NCI-H2227 (cell line): ENCODE data around the gene PEX11G.

Experiments
- DNase-seq: peaks from one replicate; lab custom pipeline; 2025; ENCODE audit not compliant: unreplicated experiment; lab: John Stamatoyannopoulos, UW

Gene PEX11G

DNA sequence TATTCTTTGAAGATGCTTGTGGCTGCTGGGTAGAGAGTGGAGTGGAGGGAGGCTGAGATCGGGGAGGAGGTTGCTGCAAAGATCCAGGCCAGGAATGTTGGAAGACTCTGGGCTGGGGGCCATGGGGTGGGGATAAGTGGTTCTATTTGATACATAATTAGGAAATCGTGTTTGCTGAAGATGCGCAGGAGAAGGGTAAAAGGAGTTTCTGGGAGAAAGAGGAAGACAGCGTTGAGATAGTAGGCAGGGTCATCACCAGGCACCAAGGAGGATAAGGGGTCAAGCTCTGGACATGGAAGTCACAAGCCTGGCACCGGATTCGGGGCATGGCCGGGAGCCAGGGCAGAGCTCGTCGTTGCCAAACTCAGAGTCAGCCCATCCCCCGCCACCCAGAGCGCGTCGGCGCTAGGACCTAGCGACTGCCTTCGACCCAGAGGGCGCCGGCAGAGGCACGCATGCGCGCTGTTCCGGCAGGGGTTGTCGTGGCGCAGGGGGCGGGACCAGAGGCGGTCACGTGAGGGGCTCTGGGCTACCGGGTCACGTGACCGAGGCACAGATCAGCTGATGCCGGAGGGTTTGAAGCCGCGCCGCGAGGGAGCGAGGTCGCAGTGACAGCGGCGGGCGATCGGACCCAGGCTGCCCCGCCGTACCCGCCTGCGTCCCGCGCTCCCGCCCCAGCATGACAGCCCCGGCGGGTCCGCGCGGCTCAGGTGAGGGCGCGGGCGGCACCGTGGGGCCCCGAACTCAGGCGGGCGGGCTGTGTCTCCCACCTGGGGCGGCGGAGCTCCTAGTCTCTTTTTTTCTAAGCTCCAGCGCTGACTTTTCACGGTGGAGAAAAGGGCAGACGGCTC, 33.5 kb upstream of the PEX11G start, which contains the start of gene MCOLN1:
Gene MCOLN1, plus strand, starts transcription at position 553 of the 851 bp plus-strand sequence. Its CDS starts 127 bp downstream, at position 680.
- DNase-seq: peak; percentile 98

- DNase-seq: no peak
These were observed 32.8 kb upstream of the PEX11G start for GRCh38 chr19:7521551-7522071.

DNA sequence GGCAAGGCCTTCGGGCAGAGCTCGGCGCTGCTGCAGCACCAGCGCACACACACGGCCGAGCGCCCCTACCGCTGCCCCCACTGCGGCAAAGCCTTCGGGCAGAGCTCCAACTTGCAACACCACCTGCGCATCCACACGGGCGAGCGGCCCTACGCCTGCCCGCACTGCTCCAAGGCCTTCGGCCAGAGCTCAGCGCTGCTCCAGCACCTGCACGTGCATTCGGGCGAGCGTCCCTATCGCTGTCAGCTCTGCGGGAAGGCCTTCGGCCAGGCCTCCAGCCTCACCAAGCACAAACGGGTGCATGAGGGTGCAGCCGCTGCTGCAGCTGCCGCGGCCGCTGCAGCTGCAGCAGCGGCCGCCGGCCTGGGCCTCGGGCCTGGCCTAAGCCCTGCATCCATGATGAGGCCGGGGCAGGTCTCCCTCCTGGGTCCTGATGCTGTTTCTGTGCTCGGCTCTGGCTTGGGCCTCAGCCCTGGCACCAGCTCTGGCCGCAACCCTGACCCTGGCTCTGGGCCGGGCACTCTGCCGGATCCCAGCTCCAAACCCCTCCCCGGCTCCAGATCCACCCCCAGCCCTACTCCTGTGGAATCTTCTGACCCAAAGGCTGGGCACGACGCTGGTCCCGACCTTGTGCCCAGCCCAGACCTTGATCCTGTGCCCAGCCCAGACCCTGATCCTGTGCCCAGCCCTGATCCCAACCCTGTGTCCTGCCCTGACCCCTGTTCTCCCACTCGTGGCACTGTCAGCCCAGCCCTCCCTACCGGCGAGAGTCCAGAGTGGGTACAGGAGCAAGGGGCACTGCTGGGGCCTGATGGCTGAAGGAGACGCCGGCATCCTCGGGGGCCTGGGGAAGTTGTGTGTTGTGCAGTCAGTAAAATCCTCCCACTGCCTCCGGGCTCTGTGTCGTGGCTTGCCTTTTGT, 31.6 kb upstream of the PEX11G start:
- DNase-seq: no peak

DNA sequence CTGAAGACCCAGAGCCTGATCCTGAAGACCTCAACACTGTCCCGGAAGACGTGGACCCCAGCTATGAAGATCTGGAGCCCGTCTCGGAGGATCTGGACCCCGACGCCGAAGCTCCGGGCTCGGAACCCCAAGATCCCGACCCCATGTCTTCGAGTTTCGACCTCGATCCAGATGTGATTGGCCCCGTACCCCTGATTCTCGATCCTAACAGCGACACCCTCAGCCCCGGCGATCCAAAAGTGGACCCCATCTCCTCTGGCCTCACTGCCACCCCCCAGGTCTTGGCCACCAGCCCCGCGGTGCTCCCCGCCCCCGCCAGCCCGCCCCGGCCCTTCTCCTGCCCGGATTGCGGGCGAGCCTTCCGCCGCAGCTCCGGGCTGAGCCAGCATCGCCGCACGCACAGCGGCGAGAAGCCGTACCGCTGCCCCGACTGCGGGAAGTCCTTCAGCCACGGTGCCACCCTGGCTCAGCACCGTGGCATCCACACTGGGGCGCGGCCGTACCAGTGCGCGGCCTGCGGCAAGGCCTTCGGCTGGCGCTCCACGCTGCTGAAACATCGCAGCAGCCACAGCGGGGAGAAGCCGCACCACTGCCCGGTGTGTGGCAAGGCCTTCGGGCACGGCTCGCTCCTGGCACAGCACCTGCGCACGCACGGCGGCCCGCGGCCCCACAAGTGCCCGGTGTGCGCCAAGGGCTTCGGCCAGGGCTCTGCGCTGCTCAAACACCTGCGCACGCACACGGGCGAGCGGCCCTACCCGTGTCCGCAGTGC, 30.7 kb upstream of the PEX11G start:
- DNase-seq: no peak

- no peak for DNase-seq
These were observed 28.0 kb upstream of the PEX11G start for GRCh38 chr19:7516878-7517277.

- DNase-seq: no peak
These were observed 27.5 kb upstream of the PEX11G start for GRCh38 chr19:7516333-7516732.

- DNase-seq: peak; percentile 77
These were observed 26.9 kb upstream of the PEX11G start, which contains the start of gene ZNF358 for GRCh38 chr19:7515645-7516151. TSS of gene ZNF358 (plus strand) at chr19:7516103. CDS start at chr19:7519243, 3,140 bp downstream.

- DNase-seq: no peak
These were observed 26.3 kb upstream of the PEX11G start for GRCh38 chr19:7515110-7515644.

GRCh38 chr19:7513809-7514642, 25.2 kb upstream of the PEX11G start:
- no peak for DNase-seq

DNA sequence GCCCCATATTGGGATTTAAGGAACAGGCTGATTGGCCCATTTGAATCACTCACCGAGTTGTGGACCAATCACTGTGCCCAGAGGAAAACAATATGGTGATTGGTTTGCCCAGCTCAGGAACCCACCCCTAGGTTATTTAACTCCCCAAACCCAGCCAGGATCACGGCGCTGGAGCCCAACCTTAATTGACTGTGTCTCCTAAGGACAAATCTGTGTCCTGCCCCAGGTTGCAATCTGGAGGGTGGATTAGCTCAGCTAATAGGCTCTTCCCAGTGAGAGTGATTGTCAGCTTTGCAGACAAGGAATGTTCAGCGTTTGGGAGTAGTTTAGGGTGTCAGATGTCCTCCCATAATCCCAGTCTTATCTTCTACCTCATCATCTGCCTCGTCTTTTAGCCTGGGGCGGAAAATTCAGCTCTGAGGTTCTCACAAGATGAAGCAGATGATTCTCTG, 23.6 kb upstream of the PEX11G start:
- no peak for DNase-seq

DNA sequence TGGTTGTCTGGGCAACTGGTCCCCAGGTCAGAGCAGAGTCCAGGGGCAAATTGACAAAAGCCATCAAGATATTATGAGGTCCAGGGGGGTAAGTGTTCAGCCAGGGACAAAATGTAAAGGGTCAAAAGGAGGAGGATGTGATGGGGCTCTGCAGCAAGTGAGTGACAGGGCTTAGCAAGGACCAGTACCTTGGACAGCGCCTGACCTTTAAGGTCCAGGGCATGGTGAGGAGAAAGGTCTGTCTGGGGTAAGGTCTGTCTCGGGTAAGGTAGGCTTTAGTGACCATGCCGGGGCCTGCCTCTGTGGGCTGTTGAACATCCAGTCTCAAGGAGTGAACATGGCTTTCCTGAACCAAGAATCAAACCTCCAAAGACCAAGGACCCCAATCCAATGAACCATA, 20.8 kb upstream of the PEX11G start:
- DNase-seq: no peak

DNA sequence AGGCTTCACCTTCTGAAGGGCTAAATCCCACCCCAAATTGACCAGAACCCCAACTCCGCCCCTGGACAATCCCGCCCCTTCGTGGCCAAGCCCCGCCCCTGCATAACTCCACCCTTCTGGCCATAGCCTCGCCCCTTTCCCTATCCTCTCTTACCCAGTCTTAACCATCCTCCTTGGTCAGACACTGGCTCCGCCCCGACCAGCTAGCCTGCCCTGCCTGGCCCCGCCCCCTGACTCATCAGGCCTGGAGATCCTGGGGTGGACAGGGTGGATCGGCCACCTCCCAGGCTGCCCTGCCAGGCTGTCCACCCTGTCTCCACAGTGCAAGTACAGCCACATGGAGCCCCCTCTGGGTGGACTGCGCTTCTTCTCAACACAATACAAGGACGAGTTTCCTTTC, 19.0 kb upstream of the PEX11G start:
- peak; percentile 40 for DNase-seq

DNA sequence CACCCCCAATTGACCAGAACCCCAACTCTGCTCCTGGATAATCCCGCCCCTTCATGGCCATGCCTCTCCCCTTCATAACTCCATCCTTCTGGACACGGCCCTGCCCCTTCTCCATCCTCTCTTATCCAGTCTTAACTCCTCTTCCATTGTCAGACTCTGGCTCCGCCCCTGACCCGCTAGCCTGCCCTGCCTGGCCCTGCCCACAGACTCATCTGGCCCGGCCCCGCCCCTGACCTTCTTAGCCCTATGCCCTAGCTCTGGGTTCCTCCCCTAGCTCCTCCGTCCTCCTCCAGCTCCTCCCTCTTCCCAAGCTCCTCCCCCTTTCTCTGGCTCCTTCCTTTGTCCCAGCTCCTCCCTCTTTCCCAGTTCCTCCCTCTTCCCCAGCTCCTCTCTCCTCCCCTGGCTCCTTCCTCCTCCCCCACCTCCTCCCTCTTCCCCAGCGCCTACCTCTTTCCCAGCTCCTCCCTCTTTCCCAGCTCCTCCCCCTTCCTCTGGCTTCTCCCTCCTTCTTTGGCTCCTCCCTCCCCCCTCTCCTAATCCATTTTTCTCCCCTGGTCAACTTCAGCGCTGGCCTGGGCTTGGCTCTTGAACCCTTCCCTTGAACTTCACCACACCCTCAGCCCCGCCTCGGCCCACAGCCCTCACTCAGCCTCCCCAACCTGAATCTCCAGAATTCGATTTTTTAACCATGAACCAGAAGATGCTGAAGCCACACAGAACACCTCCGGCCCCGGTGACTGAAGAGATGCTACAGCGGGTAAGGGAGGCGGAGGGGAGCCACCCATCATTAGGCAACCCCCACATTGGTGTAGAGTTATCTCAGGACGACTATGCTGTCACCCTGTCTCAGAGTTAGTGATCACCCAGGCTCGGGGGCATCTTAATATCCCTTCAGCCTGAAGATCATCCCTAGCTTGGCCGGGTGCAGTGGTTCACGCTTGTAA, 17.8 kb upstream of the PEX11G start:
- peak; percentile 52 for DNase-seq

DNA sequence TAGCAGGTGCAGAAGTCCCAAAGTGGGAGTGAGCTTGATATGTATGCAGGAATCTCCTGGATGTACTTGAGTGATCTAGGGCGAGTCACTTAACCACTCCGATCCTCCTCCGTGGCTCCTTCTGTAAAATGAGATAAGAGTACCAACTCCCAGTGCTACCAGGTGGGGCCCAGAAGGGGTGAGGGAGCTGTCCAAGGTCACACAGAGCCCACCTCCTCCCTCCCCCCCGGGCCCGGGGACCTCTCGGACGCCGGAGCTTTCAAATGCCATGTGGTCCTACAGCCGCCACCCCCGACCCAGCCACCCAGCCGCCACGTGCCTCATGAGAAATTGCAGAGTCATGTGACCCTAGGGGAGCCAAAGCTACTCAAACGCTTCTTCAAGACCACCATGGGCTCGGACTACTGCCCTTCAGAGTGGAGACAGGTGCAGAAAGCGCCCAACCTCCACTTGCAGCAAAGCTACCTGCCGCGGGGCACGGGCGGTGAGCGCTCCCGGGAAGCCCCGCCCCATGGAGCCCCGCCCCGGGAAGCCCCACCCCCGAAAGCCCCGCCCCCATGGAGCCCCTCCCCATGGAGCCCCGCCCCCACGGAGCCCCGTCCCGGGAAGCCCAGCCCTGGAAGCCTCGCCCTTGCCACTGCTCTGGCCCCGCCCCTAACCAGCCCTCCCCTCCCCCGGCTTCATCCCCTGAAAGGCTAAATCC, 17.0 kb upstream of the PEX11G start:
- DNase-seq: peak; percentile 51

- DNase-seq: no peak
These were observed 16.4 kb upstream of the PEX11G start for GRCh38 chr19:7505288-7505681.

GRCh38 chr19:7504684-7505083, 15.8 kb upstream of the PEX11G start:
- no peak for DNase-seq

- DNase-seq: no peak
These were observed 13.7 kb upstream of the PEX11G start for GRCh38 chr19:7502552-7502951.
